Umbilical cord (tissue), 2 donors: ENCODE results near the gene MAEA. TPM values are rescaled to one million over a fixed set of nuclear protein-coding genes. Genes with fewer than 3 reads are reported as not detected.

Source experiments
- DNase-seq: peaks from one replicate; pipeline ENCODE4 v3.0.0-alpha.2; 2015; ENCODE audit warnings: low spot score
- total RNA-seq: library from RNA; depleted of rRNA; stranded (reverse); fragments of >200 nt; gene quantifications from one replicate; pipeline ENCODE4 v1.2.3, GENCODE V29; 2014; ENCODE audit warnings: low replicate concordance; ENCODE audit not compliant: insufficient read depth

MAEA gene
- total RNA-seq, 1 donor from 2014 or later: 29.6 TPM

- no peak for DNase-seq
Measured at GRCh38 chr4:1350169-1350520, 60.5 kb downstream of the MAEA start.

GRCh38 chr4:1351854-1352566, 62.3 kb downstream of the MAEA start:
- DNase-seq: peak; percentile 72

- no peak for DNase-seq
Measured at GRCh38 chr4:1352567-1352900, 62.8 kb downstream of the MAEA start.

DNA sequence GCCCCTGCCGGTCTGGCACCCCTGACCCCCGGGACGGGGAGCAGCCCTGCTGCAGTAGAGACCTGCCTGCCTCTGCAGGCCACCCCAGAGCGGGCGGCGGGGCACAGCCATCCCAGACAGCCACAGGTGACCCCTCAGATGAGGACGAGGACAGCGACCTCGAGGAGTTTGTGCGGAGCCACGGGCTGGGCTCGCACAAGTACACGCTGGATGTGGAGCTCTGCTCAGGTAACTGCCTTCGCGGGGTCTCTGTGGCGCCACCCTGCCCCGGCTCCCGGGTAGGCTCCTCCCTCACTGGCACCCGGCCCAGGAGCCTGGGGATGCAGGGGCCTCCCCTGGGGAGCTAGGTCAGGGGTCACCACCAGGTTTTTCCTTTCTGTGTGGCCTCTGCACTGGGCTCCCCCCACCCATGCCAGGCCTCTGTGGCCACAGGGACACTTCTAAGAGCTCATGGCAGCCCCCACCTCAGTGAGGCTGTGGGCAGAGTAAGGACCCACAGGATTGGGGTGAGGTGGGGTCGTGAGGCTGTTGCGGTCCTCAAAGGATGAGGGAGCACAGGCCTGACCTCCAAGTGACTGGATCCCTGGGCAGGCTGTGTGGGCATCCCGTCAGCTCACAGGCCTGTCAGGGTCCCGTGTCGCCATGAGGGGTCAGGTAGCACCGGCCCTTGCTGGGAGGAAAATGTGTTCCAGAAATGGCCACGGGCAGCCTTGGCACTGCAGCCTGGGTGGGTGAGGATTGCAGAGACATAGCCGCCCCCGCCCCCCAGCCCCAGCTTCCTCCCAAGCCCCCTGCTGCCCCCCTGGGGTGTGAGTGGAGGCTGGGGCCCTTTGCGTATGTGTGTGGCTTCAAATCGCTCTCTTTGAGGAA, 63.7 kb downstream of the MAEA start:
- no peak for DNase-seq

DNA sequence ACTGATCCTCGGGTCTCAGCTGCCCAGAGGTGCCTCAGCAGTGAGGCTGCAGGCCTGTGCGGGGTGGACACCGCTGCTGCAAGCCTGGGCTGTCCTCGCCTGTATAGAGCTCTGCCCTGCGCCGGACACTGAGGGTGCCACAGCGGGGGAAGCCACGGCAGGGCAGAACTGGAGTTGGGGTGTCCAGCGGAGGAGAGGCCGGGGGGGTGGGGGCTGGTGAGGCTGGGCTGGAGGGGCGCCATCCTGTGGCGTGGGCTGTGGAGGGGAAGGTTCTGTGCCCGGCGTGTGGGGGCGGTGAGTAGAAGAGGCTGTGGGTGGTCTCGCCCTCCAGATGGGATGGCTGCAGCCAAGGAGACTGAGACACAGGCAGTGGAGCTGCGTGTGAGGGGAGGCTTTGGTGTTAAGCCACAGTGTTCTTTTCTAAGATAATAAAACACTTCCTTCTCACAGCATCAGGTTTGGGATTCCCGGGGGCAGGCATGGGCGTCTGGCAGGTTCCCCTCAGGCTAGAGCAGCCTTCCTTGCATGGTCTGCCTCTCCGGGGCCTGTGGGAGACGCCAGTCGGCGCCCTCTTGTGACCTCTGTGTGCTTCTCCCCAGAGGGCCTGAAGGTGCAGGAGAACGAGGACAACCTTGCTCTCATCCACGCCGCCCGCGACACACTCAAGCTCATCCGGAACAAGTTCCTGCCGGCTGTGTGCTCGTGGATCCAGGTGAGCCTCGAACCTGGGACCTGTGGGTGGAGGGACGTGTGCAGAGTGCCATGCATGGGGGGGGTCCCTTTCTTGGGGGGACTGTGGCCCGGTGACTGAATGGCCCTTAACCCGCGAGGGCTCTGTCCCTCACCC, 64.7 kb downstream of the MAEA start:
- no peak for DNase-seq

DNA sequence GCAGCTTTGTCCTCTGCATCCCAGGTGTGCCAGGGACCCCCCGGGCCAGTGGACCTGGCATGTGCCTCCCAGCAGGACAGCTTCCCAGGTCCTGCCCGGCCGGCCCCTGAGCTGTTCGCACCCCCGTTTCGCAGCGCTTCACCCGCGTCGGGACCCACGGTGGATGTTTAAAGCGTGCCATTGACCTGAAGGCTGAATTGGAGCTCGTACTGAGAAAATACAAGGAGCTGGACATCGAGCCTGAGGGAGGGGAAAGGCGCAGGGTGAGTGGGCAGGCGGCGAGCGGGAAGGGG, 65.2 kb downstream of the MAEA start:
- DNase-seq: no peak

- DNase-seq: no peak
Measured at GRCh38 chr4:1355378-1355777, 65.7 kb downstream of the MAEA start.

DNA sequence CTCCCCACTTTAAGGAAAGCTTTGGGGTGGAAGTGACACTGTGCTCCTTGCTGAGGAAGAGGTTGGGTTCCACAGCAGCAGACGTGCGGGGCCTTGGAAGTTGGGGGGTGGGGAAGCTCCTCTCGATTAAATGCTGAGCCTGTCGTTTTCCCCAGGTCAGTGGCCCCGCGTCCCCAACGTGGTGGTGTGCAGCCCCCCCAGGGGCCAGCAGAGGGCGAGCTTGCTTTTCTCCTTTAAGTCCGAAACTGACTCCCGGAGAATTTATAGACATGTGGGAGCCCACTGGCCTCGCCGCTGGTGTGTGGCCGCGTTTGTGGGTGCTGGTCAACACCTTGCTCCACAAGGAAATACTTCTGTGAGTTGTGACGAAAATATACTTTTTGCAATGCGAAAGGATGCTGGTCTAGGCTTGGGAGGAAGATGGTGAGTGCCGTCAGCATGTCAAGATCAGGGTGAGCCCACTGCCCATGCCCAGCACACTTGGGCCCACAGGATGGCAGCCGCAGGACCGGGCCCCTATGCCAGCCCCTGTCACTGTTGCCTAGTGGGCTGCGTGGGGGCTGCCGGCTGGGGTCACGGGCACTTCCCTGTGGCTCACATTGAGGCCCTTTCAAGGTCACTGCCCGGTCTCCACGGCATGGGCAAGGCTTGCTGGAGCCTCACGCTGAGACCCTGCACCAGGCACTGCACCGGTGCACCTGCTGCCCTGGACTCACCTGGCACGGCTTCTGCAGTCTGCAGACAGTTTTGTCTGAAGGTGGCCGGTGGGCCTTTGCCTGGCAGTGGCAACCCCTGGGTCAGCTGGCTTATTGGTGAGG, 66.7 kb downstream of the MAEA start:
- peak; percentile 48 for DNase-seq

DNA sequence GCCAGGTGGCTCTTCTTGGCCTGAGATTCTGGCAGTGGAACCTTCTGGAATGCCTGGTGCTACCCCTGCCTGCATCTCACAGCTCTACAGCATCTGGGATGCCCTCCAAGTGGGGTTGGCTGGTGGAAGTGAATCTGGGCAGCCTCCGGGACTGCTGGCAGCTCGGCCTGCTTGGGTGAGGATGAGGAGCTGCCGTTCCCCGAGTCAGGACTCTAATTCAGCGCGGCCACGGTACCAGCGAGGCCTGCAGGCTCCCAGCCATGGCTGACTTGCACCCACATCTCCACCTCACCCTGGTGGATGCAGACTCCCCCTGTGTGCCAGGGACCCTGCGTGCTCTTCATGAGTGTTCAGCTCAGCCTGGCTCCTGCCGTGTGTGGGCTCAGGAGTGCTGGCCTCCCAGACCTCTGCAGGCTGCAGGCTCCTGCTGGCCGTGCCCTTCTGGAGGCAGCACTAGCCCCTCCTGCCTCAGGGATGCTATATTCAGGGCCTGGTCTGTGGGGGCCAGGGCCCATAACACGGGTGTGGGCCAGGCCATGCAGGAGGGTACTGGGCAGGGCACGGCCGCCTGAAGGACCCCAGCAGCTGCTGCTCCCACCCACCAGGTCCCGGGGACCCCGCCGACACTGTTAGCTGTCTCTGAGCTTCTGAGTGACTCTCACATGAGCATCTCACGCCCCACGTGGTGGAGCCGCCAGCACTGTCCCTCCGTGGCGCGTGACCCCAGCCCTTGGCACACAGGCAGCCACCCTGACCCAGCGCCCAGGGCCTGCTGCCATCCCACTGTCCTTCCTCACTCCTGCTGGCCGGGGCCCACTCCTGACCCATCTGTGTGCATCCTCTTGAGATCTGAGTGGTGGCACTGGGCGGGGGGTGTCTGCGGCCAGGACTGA, 67.9 kb downstream of the MAEA start:
- no peak for DNase-seq

GRCh38 chr4:1358421-1359143, 68.9 kb downstream of the MAEA start:
- DNase-seq: no peak

- no peak for DNase-seq
Measured at GRCh38 chr4:1359144-1359501, 69.4 kb downstream of the MAEA start.

- no peak for DNase-seq
Measured at GRCh38 chr4:1359976-1360375, 70.3 kb downstream of the MAEA start.

GRCh38 chr4:1360423-1361283, 71.0 kb downstream of the MAEA start:
- no peak for DNase-seq

- no peak for DNase-seq
Measured at GRCh38 chr4:1361431-1361830, 71.7 kb downstream of the MAEA start.

- no peak for DNase-seq
Measured at GRCh38 chr4:1362046-1362445, 72.4 kb downstream of the MAEA start.

DNA sequence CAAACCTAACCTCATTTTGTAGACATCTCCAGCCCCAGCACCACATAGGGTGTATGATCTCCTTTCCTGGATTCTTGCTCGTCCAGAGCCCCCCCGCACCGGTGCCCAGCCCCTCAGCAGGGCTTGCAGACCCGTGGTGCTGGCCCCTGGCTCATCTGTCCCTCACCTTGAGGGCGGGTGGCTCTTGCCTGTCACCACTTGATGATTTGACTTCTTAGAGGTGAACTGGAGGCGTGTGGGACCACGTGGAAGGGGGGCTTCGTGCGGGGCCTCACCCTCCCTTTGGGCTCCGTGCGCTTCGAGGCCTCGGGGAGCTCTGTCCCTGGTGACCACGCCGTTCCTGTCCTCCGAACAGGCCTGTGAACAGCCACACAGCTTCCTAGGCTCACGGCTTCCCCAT, 72.8 kb downstream of the MAEA start:
- DNase-seq: no peak

DNA sequence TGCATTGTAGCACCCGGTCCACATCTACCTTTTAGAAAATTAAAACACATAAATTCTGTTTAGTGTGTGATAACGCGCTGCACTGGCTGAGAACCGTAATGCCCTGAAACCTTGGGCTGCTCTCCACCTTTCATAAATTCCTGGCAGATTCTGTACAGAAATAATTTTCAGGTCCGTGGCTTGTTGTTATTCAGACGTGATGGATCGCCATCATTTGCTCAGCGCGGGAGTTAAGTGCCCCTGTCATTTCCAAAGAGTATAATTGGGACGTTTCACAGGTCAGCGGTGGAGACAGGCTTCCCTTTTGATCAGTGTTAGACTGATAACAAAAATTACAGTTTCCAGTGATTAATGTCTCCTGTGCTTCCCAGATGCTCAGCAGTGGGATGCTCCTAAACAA, 73.8 kb downstream of the MAEA start:
- DNase-seq: no peak

GRCh38 chr4:1364217-1364616, 74.5 kb downstream of the MAEA start:
- no peak for DNase-seq

DNA sequence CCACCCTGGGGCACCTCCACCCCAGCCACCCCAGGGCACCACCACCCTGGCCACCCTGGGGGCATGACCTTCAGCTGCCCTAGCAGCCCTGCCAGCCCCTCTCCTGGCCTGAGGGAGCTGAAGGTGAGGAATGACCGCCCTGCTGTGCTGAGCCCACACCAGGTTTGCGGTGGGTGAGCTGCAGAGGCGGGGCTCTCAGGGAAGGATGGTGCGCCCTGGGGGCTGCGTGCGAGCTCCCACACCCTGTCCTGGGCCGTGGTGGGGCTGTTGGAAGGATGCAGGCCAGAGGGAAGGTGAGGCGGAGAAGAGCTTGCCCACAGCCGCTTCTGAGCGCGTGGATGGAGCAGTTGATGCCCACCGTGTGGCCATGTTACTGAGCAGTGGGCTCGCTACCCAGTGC, 75.1 kb downstream of the MAEA start:
- DNase-seq: no peak
